ENCODE data around the gene KCNQ5.
"Not testable (repeated sequence)": the region's sequence is repeated elsewhere in the genome, so short reads cannot be mapped to it uniquely, and the experiment has no call there.

KCNQ5 gene

GRCh38 chr6:73227606-73228255 lies 605.9 kb downstream of the KCNQ5 start:
- no peak for DNase-seq (ENCODE audit: extremely low read depth, low read depth)
- TF ChIP-seq, protein P1, sequence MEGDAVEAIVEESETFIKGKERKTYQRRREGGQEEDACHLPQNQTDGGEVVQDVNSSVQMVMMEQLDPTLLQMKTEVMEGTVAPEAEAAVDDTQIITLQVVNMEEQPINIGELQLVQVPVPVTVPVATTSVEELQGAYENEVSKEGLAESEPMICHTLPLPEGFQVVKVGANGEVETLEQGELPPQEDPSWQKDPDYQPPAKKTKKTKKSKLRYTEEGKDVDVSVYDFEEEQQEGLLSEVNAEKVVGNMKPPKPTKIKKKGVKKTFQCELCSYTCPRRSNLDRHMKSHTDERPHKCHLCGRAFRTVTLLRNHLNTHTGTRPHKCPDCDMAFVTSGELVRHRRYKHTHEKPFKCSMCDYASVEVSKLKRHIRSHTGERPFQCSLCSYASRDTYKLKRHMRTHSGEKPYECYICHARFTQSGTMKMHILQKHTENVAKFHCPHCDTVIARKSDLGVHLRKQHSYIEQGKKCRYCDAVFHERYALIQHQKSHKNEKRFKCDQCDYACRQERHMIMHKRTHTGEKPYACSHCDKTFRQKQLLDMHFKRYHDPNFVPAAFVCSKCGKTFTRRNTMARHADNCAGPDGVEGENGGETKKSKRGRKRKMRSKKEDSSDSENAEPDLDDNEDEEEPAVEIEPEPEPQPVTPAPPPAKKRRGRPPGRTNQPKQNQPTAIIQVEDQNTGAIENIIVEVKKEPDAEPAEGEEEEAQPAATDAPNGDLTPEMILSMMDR (IDR thresholded peaks at IDR 0.05; ENCODE audit: low read depth, low read length) = no peak

DNA sequence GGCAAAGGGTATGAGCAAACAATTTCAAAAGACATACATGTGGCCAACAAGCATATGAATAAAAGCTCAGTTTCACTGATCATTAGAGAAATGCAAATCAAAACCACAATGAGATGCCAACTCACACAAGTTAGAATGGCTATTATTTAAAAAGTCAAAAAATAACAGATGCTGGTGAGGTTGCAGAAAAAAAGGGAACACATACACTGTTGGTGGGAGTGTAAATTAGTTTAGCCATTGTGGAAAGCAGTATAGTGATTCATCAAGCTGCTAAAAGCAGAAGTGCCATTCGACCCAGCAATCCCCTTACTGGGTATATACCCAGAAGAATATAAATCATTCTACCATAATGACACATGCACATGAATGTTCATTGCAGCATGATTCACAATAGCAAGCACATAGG lies 610.1 kb downstream of the KCNQ5 start:
- no peak for DNase-seq (ENCODE audit: extremely low read depth, low read depth)

GRCh38 chr6:73233048-73233447 lies 611.2 kb downstream of the KCNQ5 start:
- DNase-seq (ENCODE audit: extremely low read depth, low read depth) = no peak
- TF ChIP-seq, protein P1 (IDR thresholded peaks at IDR 0.05; ENCODE audit: low read depth, low read length) = no peak

More for the DNA sequence above, 610.1 kb downstream of the KCNQ5 start:
- TF ChIP-seq, protein P1 (IDR thresholded peaks at IDR 0.05; ENCODE audit: low read depth, low read length) = no peak

DNA sequence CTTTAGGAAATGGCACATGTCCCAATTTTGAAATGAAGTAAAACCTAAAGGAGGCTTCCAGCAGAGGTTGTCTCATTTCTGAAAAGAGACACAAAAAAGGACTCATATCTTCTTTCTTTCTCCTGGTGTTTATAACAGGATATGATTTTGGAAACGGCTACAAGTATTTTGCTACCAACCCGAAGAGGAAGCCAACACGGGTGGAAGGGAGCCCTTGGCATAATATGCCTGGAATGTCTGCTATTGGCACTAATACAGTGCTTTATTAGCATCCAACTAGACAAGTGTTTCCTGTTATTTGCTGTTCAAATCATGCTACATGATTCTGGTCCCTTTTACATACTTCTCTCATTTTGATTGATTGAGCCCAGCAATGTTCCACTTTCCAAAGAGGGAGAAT lies 612.1 kb downstream of the KCNQ5 start:
- DNase-seq (ENCODE audit: extremely low read depth, low read depth) = not testable (repeated sequence)

GRCh38 chr6:73234733-73235132 lies 612.9 kb downstream of the KCNQ5 start:
- peak; percentile 47 for DNase-seq (ENCODE audit: extremely low read depth, low read depth)
- TF ChIP-seq, protein P1 (IDR thresholded peaks at IDR 0.05; ENCODE audit: low read depth, low read length) = no peak

- DNase-seq (ENCODE audit: extremely low read depth, low read depth) = peak; percentile 77
Measured at GRCh38 chr6:73236144-73236750, 614.4 kb downstream of the KCNQ5 start.

GRCh38 chr6:73240730-73241129 lies 618.9 kb downstream of the KCNQ5 start:
- TF ChIP-seq, protein P1 (IDR thresholded peaks at IDR 0.05; ENCODE audit: low read depth, low read length) = no peak
- DNase-seq (ENCODE audit: extremely low read depth, low read depth) = no peak

More at GRCh38 chr6:73236144-73236750, 614.4 kb downstream of the KCNQ5 start:
- TF ChIP-seq, protein P1 (IDR thresholded peaks at IDR 0.05; ENCODE audit: low read depth, low read length) = no peak

Data from AG09319 (cell line).